ENCODE measurements around the gene PFKP.
"Not testable (repeated sequence)": the region's sequence is repeated elsewhere in the genome, so short reads cannot be mapped to it uniquely, and the experiment has no call there.

PFKP gene

GRCh38 chr10:3102720-3103427 lies 35.5 kb downstream of the PFKP start:
- H3K4me3 ChIP-seq (ENCODE audit: low read depth, low read length) = no peak overlapping the region
- TF ChIP-seq, protein P1, sequence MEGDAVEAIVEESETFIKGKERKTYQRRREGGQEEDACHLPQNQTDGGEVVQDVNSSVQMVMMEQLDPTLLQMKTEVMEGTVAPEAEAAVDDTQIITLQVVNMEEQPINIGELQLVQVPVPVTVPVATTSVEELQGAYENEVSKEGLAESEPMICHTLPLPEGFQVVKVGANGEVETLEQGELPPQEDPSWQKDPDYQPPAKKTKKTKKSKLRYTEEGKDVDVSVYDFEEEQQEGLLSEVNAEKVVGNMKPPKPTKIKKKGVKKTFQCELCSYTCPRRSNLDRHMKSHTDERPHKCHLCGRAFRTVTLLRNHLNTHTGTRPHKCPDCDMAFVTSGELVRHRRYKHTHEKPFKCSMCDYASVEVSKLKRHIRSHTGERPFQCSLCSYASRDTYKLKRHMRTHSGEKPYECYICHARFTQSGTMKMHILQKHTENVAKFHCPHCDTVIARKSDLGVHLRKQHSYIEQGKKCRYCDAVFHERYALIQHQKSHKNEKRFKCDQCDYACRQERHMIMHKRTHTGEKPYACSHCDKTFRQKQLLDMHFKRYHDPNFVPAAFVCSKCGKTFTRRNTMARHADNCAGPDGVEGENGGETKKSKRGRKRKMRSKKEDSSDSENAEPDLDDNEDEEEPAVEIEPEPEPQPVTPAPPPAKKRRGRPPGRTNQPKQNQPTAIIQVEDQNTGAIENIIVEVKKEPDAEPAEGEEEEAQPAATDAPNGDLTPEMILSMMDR (IDR thresholded peaks at IDR 0.05; ENCODE audit: insufficient read depth, low read depth, low read length, missing control alignments) = no peak
- no peak for DNase-seq (ENCODE audit: low read depth)

DNA sequence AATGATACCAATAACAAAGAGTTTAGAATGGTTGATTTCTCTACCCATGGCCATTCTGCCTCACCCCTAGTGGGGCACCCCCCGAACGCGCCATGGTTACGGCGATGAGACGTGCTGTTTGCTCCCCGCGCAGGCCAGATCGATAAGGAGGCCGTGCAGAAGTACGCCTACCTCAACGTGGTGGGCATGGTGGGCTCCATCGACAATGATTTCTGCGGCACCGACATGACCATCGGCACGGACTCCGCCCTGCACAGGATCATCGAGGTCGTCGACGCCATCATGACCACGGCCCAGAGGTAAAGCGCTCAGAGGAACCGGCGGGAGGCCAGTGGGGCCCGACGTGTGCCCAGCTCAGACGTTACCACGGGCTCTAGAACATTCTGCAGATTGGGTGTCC lies 36.3 kb downstream of the PFKP start:
- TF ChIP-seq, protein P1 (IDR thresholded peaks at IDR 0.05; ENCODE audit: insufficient read depth, low read depth, low read length, missing control alignments) = no peak
- no peak for DNase-seq (ENCODE audit: low read depth)

DNA sequence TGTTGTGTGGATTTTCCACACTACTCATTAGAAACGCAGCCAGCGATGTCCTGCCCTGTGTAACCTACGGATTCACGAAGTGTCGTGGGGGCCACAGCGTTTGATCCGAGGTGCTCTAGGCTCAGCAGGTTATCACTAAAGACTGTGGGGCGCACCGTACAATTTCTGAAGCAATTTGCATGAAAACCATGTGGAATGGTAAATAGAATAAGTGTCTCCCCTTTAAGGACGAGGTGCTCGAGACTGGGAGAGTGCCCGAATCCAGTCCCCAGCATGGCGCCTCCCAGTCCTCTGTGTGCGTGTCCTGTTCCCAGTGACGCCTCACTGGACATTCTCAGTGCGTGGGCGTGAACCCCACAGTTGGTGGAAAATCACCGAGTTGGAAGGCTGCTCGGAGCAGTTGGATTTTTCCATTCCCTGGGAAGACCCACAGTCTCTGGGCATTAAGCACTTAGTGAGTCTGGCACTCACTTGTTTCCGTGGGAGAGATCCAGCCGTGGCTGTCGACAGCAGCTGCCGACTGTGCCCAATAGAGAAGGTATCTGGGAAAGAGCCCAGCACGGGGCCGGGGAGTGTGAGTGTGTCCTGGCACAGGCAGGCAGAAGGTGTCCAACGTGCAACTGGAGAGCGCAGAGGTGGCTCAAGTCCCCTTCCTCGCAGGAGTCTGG lies 37.0 kb downstream of the PFKP start:
- TF ChIP-seq, protein P1 (IDR thresholded peaks at IDR 0.05; ENCODE audit: insufficient read depth, low read depth, low read length, missing control alignments) = no peak
- DNase-seq (ENCODE audit: low read depth) = no peak
- H3K4me3 ChIP-seq (ENCODE audit: low read depth, low read length) = no peak overlapping the region

More for the DNA sequence above, 36.3 kb downstream of the PFKP start:
- no peak overlapping the region for H3K4me3 ChIP-seq (ENCODE audit: low read depth, low read length)

- TF ChIP-seq, protein P1 (IDR thresholded peaks at IDR 0.05; ENCODE audit: insufficient read depth, low read depth, low read length, missing control alignments) = no peak
- H3K4me3 ChIP-seq (ENCODE audit: low read depth, low read length) = no peak overlapping the region
- no peak for DNase-seq (ENCODE audit: low read depth)
Measured at GRCh38 chr10:3105166-3105565, 37.8 kb downstream of the PFKP start.

DNA sequence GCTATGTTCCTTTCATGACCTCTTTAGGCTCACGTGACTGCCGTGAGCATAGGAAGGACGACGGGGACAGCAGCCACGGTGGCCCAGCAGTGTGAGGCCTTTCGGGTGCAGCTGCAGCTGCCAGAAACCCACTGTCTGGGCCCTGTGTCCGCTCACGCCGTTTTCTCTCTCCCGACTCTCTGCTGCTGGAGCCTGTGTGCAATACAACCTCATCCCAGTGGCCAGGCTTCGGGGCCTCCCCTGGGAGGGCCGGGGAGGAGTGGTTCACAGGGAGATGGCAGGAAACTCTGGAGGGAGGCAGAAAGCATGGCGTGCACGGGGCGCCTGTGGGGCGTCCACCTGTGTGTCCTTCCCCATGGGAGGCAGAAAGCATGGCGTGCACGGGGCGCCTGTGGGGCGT lies 38.6 kb downstream of the PFKP start:
- no peak for DNase-seq (ENCODE audit: low read depth)
- H3K4me3 ChIP-seq (ENCODE audit: low read depth, low read length) = no peak overlapping the region
- TF ChIP-seq, protein P1 (IDR thresholded peaks at IDR 0.05; ENCODE audit: insufficient read depth, low read depth, low read length, missing control alignments) = no peak

GRCh38 chr10:3106328-3106727 lies 39.0 kb downstream of the PFKP start:
- not testable (repeated sequence) for DNase-seq (ENCODE audit: low read depth); H3K4me3 ChIP-seq (ENCODE audit: low read depth, low read length)

GRCh38 chr10:3106928-3107425 lies 39.6 kb downstream of the PFKP start:
- TF ChIP-seq, protein P1 (IDR thresholded peaks at IDR 0.05; ENCODE audit: insufficient read depth, low read depth, low read length, missing control alignments) = no peak
- H3K4me3 ChIP-seq (ENCODE audit: low read depth, low read length) = no peak overlapping the region
- DNase-seq (ENCODE audit: low read depth) = no peak
